IMR-90 (cell line): Measurements from ENCODE around the gene IFI35. TPM values are rescaled to one million over a fixed set of nuclear protein-coding genes. Genes with fewer than 3 reads are reported as not detected.

ENCODE experiments used
- ATAC-seq: fragments of 200-7000 bp; cut with Tn5 transposase; 2 replicates; pipeline ENCODE4 v1.9.1; 2020; ENCODE audit warnings: low read depth, mild to moderate bottlenecking, moderate library complexity
- BruUV-seq: library from RNA; stranded (reverse); fragments of 400-500 nt; replicated peaks from 2 replicates; lab custom pipeline; 2021; lab: Mats Ljungman, UMichigan
- CTCF ChIA-PET: fragments of 300-600 bp; formaldehyde crosslinking; extraction: SDS; loops from one replicate; lab custom pipeline; 2021; ENCODE audit warnings: antibody characterized with exemption; lab: Yijun Ruan, JAX
- POLR2A ChIA-PET: fragments of 300-600 bp; sonication (Branson Sonifier 250); formaldehyde crosslinking; loops from one replicate; lab custom pipeline; 2022; ENCODE audit warnings: antibody characterized with exemption; ENCODE audit not compliant: unreplicated experiment; lab: Charles Lee
- DNase-seq: peaks from one replicate; pipeline ENCODE4 v3.0.0; 2013
- H2AFZ ChIP-seq: replicated peaks from 2 replicates; pipeline ENCODE3; 2013; ENCODE audit warnings: low read length, mild to moderate bottlenecking; ENCODE audit not compliant: poor library complexity
- H2AK5ac ChIP-seq: 2 replicates; pipeline ENCODE4 v1.6.1; 2013; ENCODE audit warnings: low read depth, low read length, inconsistent platforms
- H2AK9ac ChIP-seq: replicated peaks from 2 replicates; pipeline ENCODE3; 2013; ENCODE audit warnings: mild to moderate bottlenecking, low read depth, low read length, moderate library complexity; ENCODE audit not compliant: poor library complexity
- H2BK120ac ChIP-seq: 2 replicates; pipeline ENCODE4 v1.6.1; 2013; ENCODE audit warnings: low read depth, low read length, inconsistent platforms
- H2BK15ac ChIP-seq: 3 replicates; pipeline ENCODE4 v1.6.1; 2013; ENCODE audit warnings: low read depth, low read length, inconsistent platforms
- H2BK20ac ChIP-seq: 2 replicates; pipeline ENCODE4 v1.6.1; 2013; ENCODE audit warnings: low read depth, mild to moderate bottlenecking, inconsistent platforms, low read length, moderate library complexity
- H2BK5ac ChIP-seq: 2 replicates; pipeline ENCODE4 v1.6.1; 2013; ENCODE audit warnings: mild to moderate bottlenecking, low read depth, low read length, inconsistent platforms; ENCODE audit not compliant: poor library complexity, severe bottlenecking
- H3K14ac ChIP-seq: replicated peaks from 2 replicates; pipeline ENCODE4 v1.6.1; 2013; ENCODE audit warnings: low read depth, low read length, inconsistent platforms
- H3K18ac ChIP-seq: 2 replicates; pipeline ENCODE4 v1.6.1; 2013; ENCODE audit warnings: low read depth, low read length, control low read depth
- H3K23ac ChIP-seq: 2 replicates; pipeline ENCODE4 v1.6.1; 2013; ENCODE audit warnings: low read depth, low read length, inconsistent platforms
- H3K27ac ChIP-seq: 2 replicates; pipeline ENCODE4 v1.5.1; 2013; ENCODE audit warnings: mild to moderate bottlenecking, control low read depth, low read length; ENCODE audit not compliant: insufficient read depth
- H3K27me3 ChIP-seq: 2 replicates; pipeline ENCODE4 v1.6.1; 2013; ENCODE audit warnings: low read length; ENCODE audit not compliant: control insufficient read depth, insufficient read depth
- H3K36me3 ChIP-seq: 2 replicates; pipeline ENCODE4 v1.6.1; 2013; ENCODE audit warnings: low read length, mixed read lengths; ENCODE audit not compliant: control insufficient read depth, insufficient read depth
- H3K4ac ChIP-seq: 2 replicates; pipeline ENCODE4 v1.6.1; 2013; ENCODE audit warnings: low read depth, low read length, inconsistent platforms
- H3K4me1 ChIP-seq: 2 replicates; pipeline ENCODE4 v1.6.1; 2013; ENCODE audit warnings: low read length, mixed read lengths; ENCODE audit not compliant: control insufficient read depth, insufficient read depth
- H3K4me2 ChIP-seq: 2 replicates; pipeline ENCODE4 v1.6.1; 2013; ENCODE audit warnings: low read depth, mild to moderate bottlenecking, control low read depth, low read length, moderate library complexity
- H3K4me3 ChIP-seq: 2 replicates; pipeline ENCODE4 v1.5.1; 2013; ENCODE audit warnings: low read depth, mild to moderate bottlenecking, control low read depth, low read length, moderate library complexity; ENCODE audit not compliant: insufficient read depth
- H3K56ac ChIP-seq: 2 replicates; pipeline ENCODE4 v1.6.1; 2013; ENCODE audit warnings: low read length, inconsistent platforms; ENCODE audit not compliant: insufficient read depth; ENCODE audit errors: extremely low read depth
- H3K79me1 ChIP-seq, 2 experiments: 2 replicates each; pipeline ENCODE4 v1.6.1; 2013; ENCODE audit warnings: low read length in 2 of 2, inconsistent platforms in 1 of 2, low read depth in 1 of 2
- H3K9ac ChIP-seq: 2 replicates; pipeline ENCODE4 v1.6.1; 2013; ENCODE audit warnings: low read depth, low read length, control low read depth
- H3K9me1 ChIP-seq: 2 replicates; pipeline ENCODE4 v1.6.1; 2013; ENCODE audit warnings: low read length, inconsistent platforms; ENCODE audit not compliant: insufficient read depth
- H3K9me3 ChIP-seq: 2 replicates; pipeline ENCODE4 v1.6.1; 2013; ENCODE audit warnings: low read length; ENCODE audit not compliant: control insufficient read depth, insufficient read depth
- H4K20me1 ChIP-seq: 2 replicates; pipeline ENCODE4 v1.6.1; 2013; ENCODE audit warnings: low read length, inconsistent platforms; ENCODE audit not compliant: insufficient read depth
- H4K5ac ChIP-seq: 2 replicates; pipeline ENCODE4 v1.6.1; 2013; ENCODE audit warnings: mild to moderate bottlenecking, low read depth, low read length, control low read depth
- H4K8ac ChIP-seq, 2 experiments: 2 replicates each; pipeline ENCODE4 v1.6.1; 2013; ENCODE audit warnings: low read depth in 2 of 2, low read length in 2 of 2, control low read depth in 1 of 2, inconsistent platforms in 1 of 2
- H4K91ac ChIP-seq: 2 replicates; pipeline ENCODE4 v1.6.1; 2013; ENCODE audit warnings: low read depth, low read length, inconsistent platforms; ENCODE audit not compliant: insufficient read depth
- CEBPB ChIP-seq: IDR thresholded peaks from 2 replicates; pipeline ENCODE4 v1.6.1; 2012; ENCODE audit warnings: low read depth, low read length, improper control_type of control experiment
- SMC3 ChIP-seq: fragments of 150-350 bp; IDR thresholded peaks from 2 replicates; pipeline ENCODE4 v1.6.1; 2016; ENCODE audit warnings: low read depth, mild to moderate bottlenecking, antibody characterized with exemption, low read length, moderate library complexity
- WGBS, 2 experiments: methylation state at CpG; one replicate each; pipeline versions ENCODE4 v1.1.5 to v1.1.7; 2013; ENCODE audit warnings: missing lambda C conversion rate in 2 of 2; ENCODE audit not compliant: insufficient read length in 1 of 2; ENCODE audit errors: extremely low coverage in 2 of 2; 5-methylcytosine and 5-hydroxymethylcytosine counted together
- dilution Hi-C: fragments of 300-500 bp; cut with HindIII; formaldehyde crosslinking; loops from one replicate; pipeline ENCODE4 v1.14.3; 2018; ENCODE audit warnings: low sequenced_read_pairs; ENCODE audit not compliant: unreplicated experiment
- in situ Hi-C: fragments of 300-500 bp; cut with MboI; formaldehyde crosslinking; loops from 3 replicates; pipeline ENCODE4 v1.14.3; 2019; ENCODE audit warnings: low sequenced_read_pairs, inconsistent platforms, mixed read lengths
- intact Hi-C: fragments of 100-400 bp; cut with micrococcal nuclease; formaldehyde crosslinking; loops from 2 replicates; pipeline ENCODE4 v1.10.0; 2022
- polyA plus RNA-seq, 3 experiments: library from polyadenylated mRNA; depleted of rRNA; stranded (reverse); fragments of >200 nt; gene quantifications; 2 replicates each; pipeline ENCODE4 v1.2.3, GENCODE V29; 2012; ENCODE audit warnings: low replicate concordance in 1 of 3
- total RNA-seq: library from RNA; depleted of rRNA; stranded (reverse); fragments of >200 nt; gene quantifications from 2 replicates; pipeline ENCODE4 v1.2.3, GENCODE V29; 2012

IFI35 gene
- total and polyA plus RNA-seq, 2 of the 4 experiments (the other 2 are of a cell fraction), result 15.8 to 17.0 TPM

DNA sequence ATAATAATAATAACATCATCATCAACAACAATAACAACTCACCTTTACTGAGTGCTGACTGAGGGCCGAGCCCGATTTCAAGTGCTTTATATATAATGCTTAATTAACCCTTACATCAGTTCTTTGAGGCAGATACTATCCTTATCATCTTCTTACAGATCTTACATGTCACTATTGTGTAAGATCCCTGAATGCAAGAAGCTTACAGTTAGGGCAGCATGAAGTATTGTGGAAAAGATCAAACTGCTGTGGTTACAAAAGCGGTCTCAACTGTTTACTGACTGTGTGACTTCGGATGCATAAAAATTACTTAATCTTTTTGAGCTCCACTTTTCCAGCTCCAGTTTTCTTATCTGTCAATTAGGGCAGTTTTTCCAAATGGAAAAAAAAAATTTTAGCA is 12.3 kb downstream of the IFI35 start:
- Histone ChIP-seq H4K91ac (no peak overlapping the region), H4K8ac (no peak overlapping the region), H3K4me2 (no peak overlapping the region), H3K27ac (no peak overlapping the region), H3K4me1 (peaks cover 12% of the 10 kb centered on the region), H2AK5ac (no peak overlapping the region), H2BK20ac (no peak overlapping the region), H3K9ac (no peak overlapping the region), H2BK15ac (no peak overlapping the region), H2AFZ (no peak overlapping the region), H2BK5ac (no peak overlapping the region), H4K20me1 (peaks cover 32% of the 10 kb centered on the region; the same call in 1 of the 2 replicates), H3K14ac (no peak overlapping the region), H3K9me1 (peaks cover 27% of the 10 kb centered on the region), H3K4me3 (no peak overlapping the region), H3K27me3 (no peaks in the 10 kb centered on the region), H3K18ac (no peak overlapping the region), H2BK120ac (no peak overlapping the region), H3K79me1 (peaks cover 15 to 66% of the 10 kb centered on the region in 2 experiments; a peak in 3 of 4 replicates), H3K56ac (no peak overlapping the region), H4K5ac (no peak overlapping the region), H3K36me3 (peaks cover 45% of the 10 kb centered on the region), H2AK9ac (no peak overlapping the region), H3K9me3 (no peaks in the 10 kb centered on the region), H3K4ac (no peak overlapping the region), H3K23ac (peak overlapping the region; percentile 45; the same call in 1 of the 2 replicates)
- peak; percentile 71 for TF ChIP-seq CEBPB
- no peak for TF ChIP-seq SMC3
- ATAC-seq (no peak), DNase-seq (peak; percentile 31)
- intact Hi-C loops, result no loop called here
- dilution Hi-C loops, result no loop called here
- BruUV-seq, result no TSS peak
- POLR2A ChIA-PET, result no interaction called here
- no CpG with 5 or more reads among the region's 4 CpGs for WGBS, 2 experiments
- in situ Hi-C loops, result no loop called here
- CTCF ChIA-PET, result no interaction called here
